Measurements from ENCODE around the gene PLEKHN1.

Gene PLEKHN1

GRCh38 chr1:929712-930632 is 36.3 kb upstream of the PLEKHN1 start:
- no peak for DNase-seq (ENCODE audit: low spot score)
- no peak for FAIRE-seq

GRCh38 chr1:930633-931138 is 35.6 kb upstream of the PLEKHN1 start:
- FAIRE-seq (no peak), DNase-seq (ENCODE audit: low spot score) (no peak)

GRCh38 chr1:931380-932172 is 34.7 kb upstream of the PLEKHN1 start:
- no peak for FAIRE-seq
- no peak for DNase-seq (ENCODE audit: low spot score)

GRCh38 chr1:932173-932510 is 34.1 kb upstream of the PLEKHN1 start:
- DNase-seq (ENCODE audit: low spot score) (no peak), FAIRE-seq (no peak)

GRCh38 chr1:932776-933602 is 33.3 kb upstream of the PLEKHN1 start:
- FAIRE-seq, result no peak
- DNase-seq (ENCODE audit: low spot score), result no peak

- no peak for DNase-seq (ENCODE audit: low spot score)
Observed at GRCh38 chr1:933603-933940, 32.7 kb upstream of the PLEKHN1 start.

GRCh38 chr1:934991-935750 is 31.1 kb upstream of the PLEKHN1 start:
- no peak for FAIRE-seq
- no peak for DNase-seq (ENCODE audit: low spot score)

More at GRCh38 chr1:933603-933940, 32.7 kb upstream of the PLEKHN1 start:
- FAIRE-seq, result no peak

GRCh38 chr1:935751-936231 is 30.5 kb upstream of the PLEKHN1 start:
- DNase-seq (ENCODE audit: low spot score) (no peak), FAIRE-seq (no peak)

GRCh38 chr1:936348-937264 is 29.7 kb upstream of the PLEKHN1 start:
- DNase-seq (ENCODE audit: low spot score) (no peak), FAIRE-seq (no peak)

GRCh38 chr1:937521-937920 is 28.8 kb upstream of the PLEKHN1 start:
- DNase-seq (ENCODE audit: low spot score) (no peak), FAIRE-seq (no peak)

GRCh38 chr1:938088-938683 is 28.1 kb upstream of the PLEKHN1 start:
- no peak for FAIRE-seq

GRCh38 chr1:938711-939489 is 27.4 kb upstream of the PLEKHN1 start:
- no peak for DNase-seq (ENCODE audit: low spot score)
- FAIRE-seq, result no peak

More at GRCh38 chr1:938088-938683, 28.1 kb upstream of the PLEKHN1 start:
- DNase-seq (ENCODE audit: low spot score), result no peak

- DNase-seq (ENCODE audit: low spot score) (no peak), FAIRE-seq (no peak)
Observed at GRCh38 chr1:939511-940106, 26.7 kb upstream of the PLEKHN1 start.

- no peak for FAIRE-seq
- DNase-seq (ENCODE audit: low spot score), result peak; percentile 75
Observed at GRCh38 chr1:940107-941014, 25.9 kb upstream of the PLEKHN1 start.

GRCh38 chr1:941015-941587 is 25.2 kb upstream of the PLEKHN1 start:
- FAIRE-seq, result no peak

GRCh38 chr1:941588-942383 is 24.5 kb upstream of the PLEKHN1 start:
- peak; percentile 80 for DNase-seq (ENCODE audit: low spot score)

More at GRCh38 chr1:941015-941587, 25.2 kb upstream of the PLEKHN1 start:
- DNase-seq (ENCODE audit: low spot score), result no peak

More at GRCh38 chr1:941588-942383, 24.5 kb upstream of the PLEKHN1 start:
- no peak for FAIRE-seq
